ENCODE results near the gene KDM4C. TPM values are rescaled to one million over a fixed set of nuclear protein-coding genes. Genes with fewer than 3 reads are reported as not detected.

Gene KDM4C
- total and polyA plus RNA-seq, 2 of the 8 experiments (the other 6 are each of a cell fraction or from before 2014, with no cell fraction given): 13.0 to 26.1 TPM

DNA sequence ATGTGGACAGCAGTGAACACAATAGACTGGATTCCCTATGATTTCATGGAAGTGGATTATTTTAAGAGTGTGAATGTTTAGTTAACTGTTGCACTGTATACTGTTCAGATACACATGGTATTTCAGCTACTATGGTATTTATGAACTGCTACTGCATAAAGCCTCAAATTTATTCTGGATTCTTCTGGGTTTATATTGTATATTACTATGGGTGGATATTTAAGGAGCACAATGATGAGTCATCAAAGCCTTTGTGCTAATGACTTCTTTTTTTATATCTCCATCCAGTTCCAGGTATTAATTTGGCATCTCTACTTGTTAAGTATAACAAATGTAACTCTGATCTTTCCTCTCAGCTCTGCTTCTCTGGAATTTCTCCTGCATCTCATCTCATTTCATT, 6.8 kb downstream of the KDM4C start:
- no peak overlapping the region; a peak in 1 of 4 replicates for H3K4me2 ChIP-seq (ENCODE audit: insufficient read depth in 1 of 2, low read depth in 2 of 2, low read length in 2 of 2)
- H4K5ac ChIP-seq (ENCODE audit: insufficient read length, low read depth, low read length): no peak overlapping the region
- peaks cover 10 to 93% of the 10 kb centered on the region in 2 experiments for H3K79me2 ChIP-seq (ENCODE audit: control insufficient read depth in 1 of 2, insufficient read depth in 2 of 2, low read length in 2 of 2)
- POLR2A ChIA-PET (ENCODE audit: partially characterized antibody): no interaction called here
- H3K36me3 ChIP-seq (ENCODE audit: control insufficient read depth in 2 of 4, insufficient read depth in 4 of 4, low read length in 3 of 4): no peaks in the 10 kb centered on the region
- peak overlapping the region; percentile 13; the same call in 1 of the 2 replicates for H2AK5ac ChIP-seq (ENCODE audit: low read depth, low read length)
- H3K27me3 ChIP-seq (replicated peaks in 1 of 4; ENCODE audit: control insufficient read depth in 3 of 4, extremely low read depth in 1 of 4, insufficient read depth in 3 of 4, low read length in 3 of 4): no peaks in the 10 kb centered on the region
- no peak overlapping the region for H3K27ac ChIP-seq (ENCODE audit: low read depth, low read length)
- H3K9me3 ChIP-seq (ENCODE audit: insufficient read depth in 2 of 2, low read depth in 1 of 2, low read length in 1 of 2): no peaks in the 10 kb centered on the region
- no peaks in the 10 kb centered on the region for H3K23me2 ChIP-seq (ENCODE audit: low read depth, low read length)
- no peak overlapping the region for H3K14ac ChIP-seq (ENCODE audit: insufficient read length)
- TF ChIP-seq, protein P1, sequence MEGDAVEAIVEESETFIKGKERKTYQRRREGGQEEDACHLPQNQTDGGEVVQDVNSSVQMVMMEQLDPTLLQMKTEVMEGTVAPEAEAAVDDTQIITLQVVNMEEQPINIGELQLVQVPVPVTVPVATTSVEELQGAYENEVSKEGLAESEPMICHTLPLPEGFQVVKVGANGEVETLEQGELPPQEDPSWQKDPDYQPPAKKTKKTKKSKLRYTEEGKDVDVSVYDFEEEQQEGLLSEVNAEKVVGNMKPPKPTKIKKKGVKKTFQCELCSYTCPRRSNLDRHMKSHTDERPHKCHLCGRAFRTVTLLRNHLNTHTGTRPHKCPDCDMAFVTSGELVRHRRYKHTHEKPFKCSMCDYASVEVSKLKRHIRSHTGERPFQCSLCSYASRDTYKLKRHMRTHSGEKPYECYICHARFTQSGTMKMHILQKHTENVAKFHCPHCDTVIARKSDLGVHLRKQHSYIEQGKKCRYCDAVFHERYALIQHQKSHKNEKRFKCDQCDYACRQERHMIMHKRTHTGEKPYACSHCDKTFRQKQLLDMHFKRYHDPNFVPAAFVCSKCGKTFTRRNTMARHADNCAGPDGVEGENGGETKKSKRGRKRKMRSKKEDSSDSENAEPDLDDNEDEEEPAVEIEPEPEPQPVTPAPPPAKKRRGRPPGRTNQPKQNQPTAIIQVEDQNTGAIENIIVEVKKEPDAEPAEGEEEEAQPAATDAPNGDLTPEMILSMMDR (IDR thresholded peaks at IDR 0.05; ENCODE audit: control extremely low read depth in 1 of 3, insufficient read depth in 1 of 3, low read depth in 1 of 3, low read length in 3 of 3): no peak
- TF ChIP-seq RXRA (IDR thresholded peaks at IDR 0.05; ENCODE audit: insufficient read depth, low read depth, low read length) (no peak), YY1 (IDR thresholded peaks at IDR 0.05; ENCODE audit: low read depth, low read length) (no peak), EP300 (IDR thresholded peaks at IDR 0.05; ENCODE audit: borderline replicate concordance in 1 of 2, low read depth in 2 of 2, low read length in 2 of 2) (no peak)
- H3K4me3 ChIP-seq (ENCODE audit: extremely low read depth in 1 of 4, insufficient read depth in 2 of 4, low read depth in 3 of 4, low read length in 4 of 4): no peak overlapping the region
- H3K18ac ChIP-seq (ENCODE audit: extremely low read depth, low read length): peak overlapping the region; percentile 51; the same call in 1 of the 2 replicates
- H3K23ac ChIP-seq (ENCODE audit: insufficient read length): no peak overlapping the region
- H3K4ac ChIP-seq (replicated peaks; ENCODE audit: insufficient read length, low read depth, low read length): peak overlapping the region; percentile 16
- H2BK12ac ChIP-seq (ENCODE audit: low read depth, low read length): peak overlapping the region; percentile 88; the same call in 1 of the 2 replicates
- 0 out of 2 replicates have a peak overlapping the region, but pooled peaks have one; percentile 89 for H2BK20ac ChIP-seq (ENCODE audit: low read length)
- peak overlapping the region; percentile 88; the same call in 1 of the 2 replicates for H2BK5ac ChIP-seq (ENCODE audit: low read depth, low read length)
- peak overlapping the region; percentile 54 for H2BK120ac ChIP-seq (replicated peaks; ENCODE audit: low read depth, low read length)
- no peak overlapping the region; a peak in 1 of 7 replicates for H3K9ac ChIP-seq (replicated peaks in 1 of 4; ENCODE audit: extremely low read depth in 1 of 4, low read depth in 3 of 4, low read length in 3 of 4)
- CTCF ChIA-PET (ENCODE audit: partially characterized antibody): interaction anchor here (1.1 kb wide), 1 partner anchor 421 kb away, joined by 3 read pairs; no protein-coding TSS in a partner anchor
- H4K20me1 ChIP-seq (replicated peaks in 1 of 2; ENCODE audit: control insufficient read depth in 1 of 2, insufficient read depth in 2 of 2, low read length in 2 of 2): no peaks in the 10 kb centered on the region
- no peak overlapping the region for H3K56ac ChIP-seq (replicated peaks; ENCODE audit: insufficient read length, low read depth, low read length)
- DNase-seq (ENCODE audit: low read depth in 1 of 2, low spot score in 2 of 2) (no peak), FAIRE-seq (no peak)
- H2BK15ac ChIP-seq (ENCODE audit: low read length): 0 out of 2 replicates have a peak overlapping the region, but pooled peaks have one; percentile 81
- no peak overlapping the region for H4K8ac ChIP-seq (ENCODE audit: extremely low read depth, insufficient read depth, low read length)
- H2AFZ ChIP-seq (ENCODE audit: low read length): no peak overlapping the region
- H4K91ac ChIP-seq (replicated peaks; ENCODE audit: insufficient read length, low read length): peak overlapping the region; percentile 89
- H3K4me1 ChIP-seq (replicated peaks in 1 of 4; ENCODE audit: control insufficient read depth in 3 of 4, insufficient read depth in 4 of 4, low read length in 3 of 4): peaks cover 1 to 20% (median 10%) of the 10 kb centered on the region in 4 experiments; a peak in 5 of 7 replicates
- peaks cover 6% of the 10 kb centered on the region for H3K79me1 ChIP-seq (ENCODE audit: low read depth, low read length)

Measured in H1 (cell line).